Measurements from ENCODE around the gene PARP14.

The PARP14 gene

DNA sequence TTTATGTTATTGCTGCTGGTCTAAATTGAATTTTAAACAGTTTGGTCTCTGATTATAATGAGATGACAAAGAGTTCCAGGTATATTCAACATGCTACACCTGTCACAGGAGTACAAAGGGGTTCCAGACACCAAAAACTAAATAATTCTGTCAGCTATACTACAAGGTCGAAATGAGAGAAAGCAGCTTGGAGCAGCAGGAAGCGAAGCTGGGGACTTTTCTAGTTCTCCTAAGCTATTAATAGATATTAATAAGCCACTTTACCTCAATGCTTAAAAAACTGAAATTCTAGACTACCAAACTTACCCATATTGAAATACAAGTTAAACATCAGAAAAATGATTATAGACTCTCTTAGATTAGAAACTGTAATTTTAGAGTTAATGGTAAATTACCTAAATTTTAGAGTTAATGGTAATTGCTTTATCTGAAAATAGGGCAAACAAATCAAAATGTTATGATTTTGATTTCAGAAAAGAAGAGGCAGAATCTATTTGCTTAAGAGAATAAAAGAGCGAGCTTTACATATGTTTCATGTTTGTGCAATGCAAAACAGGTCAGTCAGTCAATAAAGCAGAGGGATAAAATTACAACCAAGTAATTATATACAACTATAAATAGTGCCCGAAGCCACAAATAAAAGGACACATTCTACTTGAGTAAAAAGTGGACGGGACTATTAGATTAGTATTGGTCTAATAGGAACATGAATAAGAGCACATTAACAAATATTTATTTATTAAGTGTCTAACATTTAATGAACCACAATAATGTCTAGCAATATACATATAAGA, 96.2 kb downstream of the PARP14 start:
- no peaks in the 10 kb centered on the region for H4K20me1 ChIP-seq (ENCODE audit: insufficient read depth, low read length)
- H3K9me2 ChIP-seq (ENCODE audit: low read depth, low read length): no peaks in the 10 kb centered on the region
- H3K9ac ChIP-seq (ENCODE audit: low read length): no peak overlapping the region
- no peak overlapping the region for H3K27ac ChIP-seq (ENCODE audit: low read depth, low read length, poor library complexity, severe bottlenecking)
- no peak overlapping the region for H3K4me3 ChIP-seq (ENCODE audit: low read depth, low read length, poor library complexity, severe bottlenecking)
- H3K4me2 ChIP-seq (ENCODE audit: low read length): no peak overlapping the region
- TF ChIP-seq, protein P1, sequence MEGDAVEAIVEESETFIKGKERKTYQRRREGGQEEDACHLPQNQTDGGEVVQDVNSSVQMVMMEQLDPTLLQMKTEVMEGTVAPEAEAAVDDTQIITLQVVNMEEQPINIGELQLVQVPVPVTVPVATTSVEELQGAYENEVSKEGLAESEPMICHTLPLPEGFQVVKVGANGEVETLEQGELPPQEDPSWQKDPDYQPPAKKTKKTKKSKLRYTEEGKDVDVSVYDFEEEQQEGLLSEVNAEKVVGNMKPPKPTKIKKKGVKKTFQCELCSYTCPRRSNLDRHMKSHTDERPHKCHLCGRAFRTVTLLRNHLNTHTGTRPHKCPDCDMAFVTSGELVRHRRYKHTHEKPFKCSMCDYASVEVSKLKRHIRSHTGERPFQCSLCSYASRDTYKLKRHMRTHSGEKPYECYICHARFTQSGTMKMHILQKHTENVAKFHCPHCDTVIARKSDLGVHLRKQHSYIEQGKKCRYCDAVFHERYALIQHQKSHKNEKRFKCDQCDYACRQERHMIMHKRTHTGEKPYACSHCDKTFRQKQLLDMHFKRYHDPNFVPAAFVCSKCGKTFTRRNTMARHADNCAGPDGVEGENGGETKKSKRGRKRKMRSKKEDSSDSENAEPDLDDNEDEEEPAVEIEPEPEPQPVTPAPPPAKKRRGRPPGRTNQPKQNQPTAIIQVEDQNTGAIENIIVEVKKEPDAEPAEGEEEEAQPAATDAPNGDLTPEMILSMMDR (IDR thresholded peaks at IDR 0.05; ENCODE audit: low read length): no peak
- no peak for TF ChIP-seq EZH2 (IDR thresholded peaks at IDR 0.05; ENCODE audit: borderline replicate concordance, low read length)
- H2AFZ ChIP-seq (ENCODE audit: low read length): no peak overlapping the region
- 0 out of 2 replicates have a peak, but pooled peaks cover 4% of the 10 kb centered on the region for H3F3A ChIP-seq (ENCODE audit: insufficient read depth, low read length)
- no peaks in the 10 kb centered on the region for H3K9me3 ChIP-seq (ENCODE audit: low read length)
- peaks cover 5% of the 10 kb centered on the region for H3K36me3 ChIP-seq (ENCODE audit: insufficient read depth, low read length)
- H3K79me2 ChIP-seq (ENCODE audit: insufficient read depth, low read length): no peaks in the 10 kb centered on the region
- H3K4me1 ChIP-seq (ENCODE audit: insufficient read depth, low read length, severe bottlenecking): no peaks in the 10 kb centered on the region
- no peaks in the 10 kb centered on the region for H3K27me3 ChIP-seq (ENCODE audit: insufficient read depth, low read length)

DNA sequence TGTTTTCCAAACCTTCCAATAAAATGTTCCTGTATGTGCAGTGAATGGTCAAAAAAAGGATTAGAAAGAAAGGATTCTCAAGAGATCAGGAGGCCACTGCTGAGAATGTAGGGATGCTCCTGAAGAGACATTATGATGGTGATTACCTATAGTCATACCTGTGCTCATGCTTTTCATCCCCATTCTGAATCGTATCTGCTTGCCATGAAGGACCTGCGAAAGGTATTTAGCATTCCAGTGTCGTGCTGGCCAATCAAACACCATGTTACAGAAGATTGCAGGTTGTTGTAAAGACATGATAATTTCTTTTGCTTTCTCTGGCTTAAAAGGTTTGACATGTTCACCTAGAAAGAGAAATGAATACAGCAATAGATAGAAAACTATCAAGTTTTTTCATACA, 96.9 kb downstream of the PARP14 start:
- no peak overlapping the region for H3K4me2 ChIP-seq (ENCODE audit: low read length)
- H3K27ac ChIP-seq (ENCODE audit: low read depth, low read length, poor library complexity, severe bottlenecking): no peak overlapping the region
- no peak overlapping the region for H2AFZ ChIP-seq (ENCODE audit: low read length)
- no peaks in the 10 kb centered on the region for H3K27me3 ChIP-seq (ENCODE audit: insufficient read depth, low read length)
- no peak overlapping the region for H3K4me3 ChIP-seq (ENCODE audit: low read depth, low read length, poor library complexity, severe bottlenecking)
- TF ChIP-seq EZH2 (IDR thresholded peaks at IDR 0.05; ENCODE audit: borderline replicate concordance, low read length): no peak
- TF ChIP-seq, protein P1 (IDR thresholded peaks at IDR 0.05; ENCODE audit: low read length): no peak
- H3K9me3 ChIP-seq (ENCODE audit: low read length): no peaks in the 10 kb centered on the region
- H3K36me3 ChIP-seq (ENCODE audit: insufficient read depth, low read length): peaks cover 5% of the 10 kb centered on the region
- H3K4me1 ChIP-seq (ENCODE audit: insufficient read depth, low read length, severe bottlenecking): no peaks in the 10 kb centered on the region
- H3K9ac ChIP-seq (ENCODE audit: low read length): no peak overlapping the region
- H3K9me2 ChIP-seq (ENCODE audit: low read depth, low read length): no peaks in the 10 kb centered on the region
- H4K20me1 ChIP-seq (ENCODE audit: insufficient read depth, low read length): no peaks in the 10 kb centered on the region
- H3F3A ChIP-seq (ENCODE audit: insufficient read depth, low read length): no peaks in the 10 kb centered on the region
- no peaks in the 10 kb centered on the region for H3K79me2 ChIP-seq (ENCODE audit: insufficient read depth, low read length)
